RPMI8226 (cell line): ENCODE data around the gene TRAF1.

Source experiments
- DNase-seq: peaks from one replicate; pipeline ENCODE4 v3.0.0-alpha.2; 2015

The TRAF1 gene

DNA sequence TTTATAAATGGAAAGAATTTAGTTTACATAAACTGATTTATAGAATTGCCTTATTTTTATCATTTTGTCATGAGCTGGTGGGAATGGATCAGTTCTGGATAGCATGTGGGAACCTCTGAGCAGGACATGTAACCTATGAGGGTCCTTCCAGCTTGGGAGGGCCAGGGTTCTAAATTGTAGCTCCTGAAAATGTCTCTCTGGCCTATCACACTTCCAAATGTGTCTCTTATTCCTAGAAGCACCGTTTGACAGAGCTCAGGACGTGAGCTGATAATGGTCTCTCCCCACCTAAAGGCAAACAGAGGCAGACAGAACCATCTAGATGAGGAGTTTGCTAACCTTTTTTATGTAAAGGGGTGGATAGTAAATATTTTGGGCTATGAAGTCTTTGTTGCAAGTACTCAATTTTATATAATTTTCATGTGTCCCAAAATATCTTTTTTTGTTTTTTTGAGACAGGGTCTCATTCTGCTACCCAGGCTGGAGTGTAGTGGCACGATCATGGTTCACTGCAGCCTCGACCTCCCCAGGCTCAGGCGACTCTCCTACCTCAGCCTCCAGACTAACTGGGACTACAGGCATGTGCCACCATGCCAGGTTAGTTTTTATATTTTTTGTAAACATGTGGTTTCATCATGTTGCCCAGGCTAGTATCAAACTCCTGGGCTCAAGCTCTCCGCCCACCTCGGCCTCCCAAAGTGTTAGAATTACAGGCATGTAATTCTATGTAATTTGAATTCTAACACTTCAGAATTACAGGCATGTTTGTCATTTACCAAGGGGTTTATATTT is 4.0 kb downstream of the TRAF1 start:
- DNase-seq: no peak

GRCh38 chr9:120921661-120922181 is 4.9 kb downstream of the TRAF1 start:
- DNase-seq: no peak

- DNase-seq: no peak
Observed at GRCh38 chr9:120920806-120921178, 5.8 kb downstream of the TRAF1 start.

GRCh38 chr9:120919843-120920805 is 6.5 kb downstream of the TRAF1 start:
- no peak for DNase-seq

DNA sequence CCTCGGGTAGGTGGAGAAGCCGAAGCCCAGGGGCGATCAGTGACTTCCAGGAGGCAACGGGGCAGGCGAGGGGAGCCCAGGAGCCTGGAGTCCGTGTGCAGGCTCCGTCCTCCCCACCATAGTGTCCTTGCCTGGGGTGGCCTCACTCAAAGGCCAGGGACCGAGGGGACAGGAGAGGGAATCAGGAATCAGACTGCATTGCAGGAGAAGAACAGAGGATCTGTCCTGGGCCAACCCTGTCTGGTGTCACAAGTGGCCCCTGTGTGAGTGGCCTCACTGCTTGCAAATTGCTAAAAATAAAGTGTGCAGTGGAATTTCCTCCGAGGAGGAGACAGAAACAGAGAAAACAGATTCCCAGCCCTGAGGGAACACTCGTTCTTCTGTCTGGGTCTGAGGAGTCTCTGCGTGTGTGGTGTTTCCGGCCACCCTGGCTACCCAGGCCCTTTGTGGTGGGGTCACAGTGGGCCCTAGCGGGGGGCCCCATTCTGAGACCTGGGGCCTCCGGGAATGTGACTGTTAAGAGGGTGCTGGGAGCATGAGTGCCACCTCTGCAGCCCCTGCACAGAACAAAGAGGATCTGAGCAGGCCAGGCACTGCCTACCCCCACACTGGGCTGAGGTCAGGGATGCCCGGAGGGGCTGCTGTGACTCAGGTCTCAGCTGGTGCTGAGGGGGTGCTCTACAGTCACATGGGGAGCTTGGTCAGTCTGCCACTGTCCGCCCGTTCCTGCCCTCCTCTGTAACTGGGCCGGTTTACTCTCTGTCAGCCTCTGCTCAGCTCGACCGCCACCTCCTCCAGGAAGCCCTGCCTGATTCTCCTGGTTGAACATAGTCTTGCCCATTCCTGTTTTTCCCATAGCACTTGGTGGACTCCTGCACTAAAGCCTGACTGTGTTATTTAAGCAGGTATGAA is 7.4 kb downstream of the TRAF1 start:
- DNase-seq: no peak

- DNase-seq: no peak
Observed at GRCh38 chr9:120917929-120918762, 8.4 kb downstream of the TRAF1 start.

- no peak for DNase-seq
Observed at GRCh38 chr9:120916991-120917880, 9.4 kb downstream of the TRAF1 start.

GRCh38 chr9:120916588-120916987 is 10.0 kb downstream of the TRAF1 start:
- DNase-seq: no peak

GRCh38 chr9:120915854-120916470 is 10.6 kb downstream of the TRAF1 start:
- no peak for DNase-seq

GRCh38 chr9:120914953-120915352 is 11.6 kb downstream of the TRAF1 start:
- DNase-seq: no peak

DNA sequence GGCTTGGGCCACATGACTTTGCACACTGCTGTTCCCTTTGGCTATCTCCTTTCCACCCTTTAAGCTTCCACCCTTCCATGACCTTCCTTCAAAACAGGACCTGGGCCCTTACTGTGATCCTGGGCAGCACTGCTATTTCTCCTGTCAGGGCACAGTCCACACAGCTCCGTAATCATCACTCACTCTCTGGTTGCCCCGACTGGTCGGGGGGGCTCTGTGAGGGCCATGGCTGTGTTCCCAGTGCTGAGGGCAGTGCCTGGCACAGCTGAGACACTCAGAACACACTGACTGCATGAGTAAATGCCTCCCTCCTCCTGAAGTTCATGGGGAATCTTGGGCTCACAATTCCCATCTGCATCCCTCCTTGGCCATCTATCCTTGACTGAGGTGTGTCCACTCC is 12.2 kb downstream of the TRAF1 start:
- DNase-seq: no peak

GRCh38 chr9:120913647-120914264 is 12.8 kb downstream of the TRAF1 start:
- peak; percentile 44 for DNase-seq

DNA sequence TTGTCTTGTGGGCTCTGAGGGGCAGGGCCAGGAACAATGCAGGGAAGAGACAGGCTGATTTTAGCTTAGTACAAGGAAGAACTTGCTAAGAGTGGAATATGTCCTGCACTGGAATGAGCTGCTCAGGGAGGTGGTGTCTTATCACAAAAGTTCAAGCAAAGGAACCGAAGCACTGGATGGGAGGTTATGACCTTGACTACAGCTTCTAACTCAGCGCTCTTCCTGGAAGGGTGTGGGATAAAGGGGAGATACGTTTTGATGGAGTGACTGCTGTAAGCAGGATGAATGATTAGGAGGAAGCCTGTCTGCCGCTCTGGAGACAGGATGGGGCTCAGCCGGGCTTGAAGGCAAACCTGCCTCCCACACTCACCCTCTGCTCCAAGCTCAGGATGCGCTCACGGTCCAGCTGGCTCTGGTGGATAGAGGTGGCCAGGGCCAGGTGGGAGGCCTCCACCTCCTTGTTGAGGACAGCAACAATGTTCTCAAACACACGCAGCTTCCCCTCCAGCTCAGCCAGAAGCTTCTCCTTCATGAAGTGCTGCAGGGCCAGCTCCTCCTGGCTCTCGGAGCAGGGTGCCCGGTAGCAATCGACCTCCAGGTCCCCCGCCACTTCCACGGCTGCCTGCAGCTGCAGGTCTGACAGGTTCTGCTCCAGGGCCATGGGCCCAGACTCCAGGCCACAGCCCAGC is 13.5 kb downstream of the TRAF1 start:
- DNase-seq: no peak

GRCh38 chr9:120911295-120911837 is 15.2 kb downstream of the TRAF1 start:
- no peak for DNase-seq

DNA sequence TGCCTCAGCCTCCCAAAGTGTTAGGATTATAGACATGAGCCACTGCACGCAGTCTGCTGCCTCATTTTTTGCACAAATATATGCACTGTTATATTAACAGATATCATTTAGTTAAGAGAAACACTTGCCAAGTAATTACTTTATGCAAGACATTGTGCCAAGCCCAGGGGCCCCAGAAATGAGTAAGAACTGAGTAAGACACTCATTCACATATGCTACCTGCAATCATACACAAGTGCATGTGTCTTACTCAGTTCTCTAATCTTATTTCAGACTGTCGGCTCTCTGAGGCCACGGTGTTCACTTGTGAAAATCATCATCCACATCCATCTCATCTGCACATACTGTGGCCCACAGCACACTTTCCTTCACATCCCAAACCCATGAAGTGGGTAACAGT is 16.0 kb downstream of the TRAF1 start:
- DNase-seq: no peak

GRCh38 chr9:120909904-120910303 is 16.7 kb downstream of the TRAF1 start:
- DNase-seq: no peak

DNA sequence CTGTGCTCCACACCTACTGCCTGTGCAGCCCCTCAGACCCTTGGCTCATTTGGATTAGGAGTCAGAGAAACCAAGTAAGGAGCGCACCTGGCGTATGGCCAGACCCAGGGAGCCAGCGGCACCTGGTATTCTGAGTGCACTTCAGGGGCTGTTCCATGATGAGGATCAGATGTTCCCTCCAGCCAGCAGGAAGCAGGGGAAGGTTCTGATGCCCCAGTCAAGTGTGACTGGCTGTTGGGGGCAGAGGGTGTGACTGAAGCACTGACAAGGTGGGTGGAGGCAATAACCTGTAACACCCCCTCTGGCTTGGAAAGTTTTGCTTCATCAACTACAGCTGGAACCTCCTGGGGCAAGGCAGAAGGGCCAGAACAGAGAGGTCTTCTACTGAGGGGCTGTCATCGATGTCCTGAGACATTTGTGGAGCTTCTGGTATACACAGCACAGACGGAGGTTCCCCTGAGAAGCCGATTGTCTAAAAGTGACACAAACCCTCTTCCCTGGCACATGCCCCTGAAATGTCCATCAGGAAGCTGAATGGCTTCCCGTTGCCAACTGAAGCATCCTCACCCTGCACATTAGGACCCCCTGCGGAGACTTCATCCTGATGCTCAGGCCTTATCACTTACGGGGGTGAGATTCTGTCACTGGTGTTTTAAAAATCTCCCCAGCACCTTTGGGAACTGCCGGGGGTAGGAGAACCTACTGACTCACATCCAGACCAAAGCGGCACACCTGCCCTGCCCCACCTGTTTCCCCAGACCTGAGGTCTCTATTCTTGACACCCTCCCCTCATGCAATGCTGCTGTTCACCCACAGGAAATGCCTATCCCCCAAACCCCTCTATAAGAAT is 21.1 kb downstream of the TRAF1 start:
- DNase-seq: no peak

GRCh38 chr9:120904978-120905301 is 21.7 kb downstream of the TRAF1 start:
- DNase-seq: no peak
